ENCODE data around the gene SSR4.
A peak's percentile ranks its signal among the peaks of the same experiment; 100 is the strongest.

The SSR4 gene

GRCh38 chrX:153763298-153763932, 31.1 kb upstream of the SSR4 start:
- Histone ChIP-seq H2AFZ (ENCODE audit: low read depth) (no peak overlapping the region), H3K4me1 (ENCODE audit: low read depth, poor library complexity, severe bottlenecking) (no peaks in the 10 kb centered on the region)

GRCh38 chrX:153763989-153764755, 30.3 kb upstream of the SSR4 start, which contains the start of gene PLXNB3:
Gene PLXNB3 (plus strand): TSS chrX:153764249. CDS start chrX:153765536, 1,287 bp downstream.
- H3K27ac ChIP-seq, result no peak within 1 kb of the TSS
- no peak within 1 kb of the TSS for H3K9ac ChIP-seq
- H3K79me2 ChIP-seq (ENCODE audit: insufficient read depth, low read depth), result no peaks in the 10 kb centered on the region
- TF ChIP-seq, protein P1, sequence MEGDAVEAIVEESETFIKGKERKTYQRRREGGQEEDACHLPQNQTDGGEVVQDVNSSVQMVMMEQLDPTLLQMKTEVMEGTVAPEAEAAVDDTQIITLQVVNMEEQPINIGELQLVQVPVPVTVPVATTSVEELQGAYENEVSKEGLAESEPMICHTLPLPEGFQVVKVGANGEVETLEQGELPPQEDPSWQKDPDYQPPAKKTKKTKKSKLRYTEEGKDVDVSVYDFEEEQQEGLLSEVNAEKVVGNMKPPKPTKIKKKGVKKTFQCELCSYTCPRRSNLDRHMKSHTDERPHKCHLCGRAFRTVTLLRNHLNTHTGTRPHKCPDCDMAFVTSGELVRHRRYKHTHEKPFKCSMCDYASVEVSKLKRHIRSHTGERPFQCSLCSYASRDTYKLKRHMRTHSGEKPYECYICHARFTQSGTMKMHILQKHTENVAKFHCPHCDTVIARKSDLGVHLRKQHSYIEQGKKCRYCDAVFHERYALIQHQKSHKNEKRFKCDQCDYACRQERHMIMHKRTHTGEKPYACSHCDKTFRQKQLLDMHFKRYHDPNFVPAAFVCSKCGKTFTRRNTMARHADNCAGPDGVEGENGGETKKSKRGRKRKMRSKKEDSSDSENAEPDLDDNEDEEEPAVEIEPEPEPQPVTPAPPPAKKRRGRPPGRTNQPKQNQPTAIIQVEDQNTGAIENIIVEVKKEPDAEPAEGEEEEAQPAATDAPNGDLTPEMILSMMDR (conservative IDR thresholded peaks at IDR 0.05; ENCODE audit: low read depth, low read length), result peak; percentile 84
- H3K4me3 ChIP-seq (IDR thresholded peaks at IDR 0.05; ENCODE audit: insufficient read depth, low read depth, low read length), result no peak within 1 kb of the TSS
- no peak within 1 kb of the TSS; the same call in 1 of the 2 replicates for H3K4me2 ChIP-seq
- no peaks in the 10 kb centered on the region for H3K36me3 ChIP-seq (ENCODE audit: insufficient read depth)
- no peaks in the 10 kb centered on the region for H3K4me1 ChIP-seq (ENCODE audit: low read depth, poor library complexity, severe bottlenecking)
- H4K20me1 ChIP-seq (ENCODE audit: insufficient read depth), result no peaks in the 10 kb centered on the region
- H3K27me3 ChIP-seq (ENCODE audit: insufficient read depth, low read depth), result no peaks in the 10 kb centered on the region
- H2AFZ ChIP-seq (ENCODE audit: low read depth), result peak within 1 kb of the TSS; percentile 30; the same call in 1 of the 2 replicates

More at GRCh38 chrX:153763298-153763932, 31.1 kb upstream of the SSR4 start:
- H3K9ac ChIP-seq, result no peak overlapping the region
- TF ChIP-seq, protein P1 (conservative IDR thresholded peaks at IDR 0.05; ENCODE audit: low read depth, low read length), result no peak
- no peaks in the 10 kb centered on the region for H3K79me2 ChIP-seq (ENCODE audit: insufficient read depth, low read depth)
- no peak overlapping the region for H3K4me2 ChIP-seq
- no peaks in the 10 kb centered on the region for H3K36me3 ChIP-seq (ENCODE audit: insufficient read depth)
- no peaks in the 10 kb centered on the region for H3K27me3 ChIP-seq (ENCODE audit: insufficient read depth, low read depth)
- no peak overlapping the region for H3K27ac ChIP-seq
- no peaks in the 10 kb centered on the region for H4K20me1 ChIP-seq (ENCODE audit: insufficient read depth)
- H3K4me3 ChIP-seq (IDR thresholded peaks at IDR 0.05; ENCODE audit: insufficient read depth, low read depth, low read length), result no peak overlapping the region

DNA sequence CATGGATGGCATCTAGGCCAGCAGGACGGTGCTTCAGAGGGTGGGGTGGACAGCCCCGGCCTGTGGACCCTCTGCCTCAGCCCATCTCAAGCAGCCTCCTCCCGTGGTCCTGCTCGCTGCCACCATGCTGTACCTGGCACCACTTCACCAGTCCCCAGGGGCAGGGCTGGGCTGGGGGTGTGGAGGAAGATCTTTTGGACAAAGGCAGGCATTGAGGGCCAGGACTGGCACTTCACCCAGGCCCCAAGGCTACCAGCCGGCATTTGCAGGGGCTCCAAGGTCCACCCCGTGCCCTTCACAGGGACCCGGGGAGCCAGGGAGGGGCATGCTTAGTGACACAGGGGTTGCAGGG, 29.7 kb upstream of the SSR4 start:
- Histone ChIP-seq H3K4me1 (ENCODE audit: low read depth, poor library complexity, severe bottlenecking) (no peaks in the 10 kb centered on the region), H3K4me3 (IDR thresholded peaks at IDR 0.05; ENCODE audit: insufficient read depth, low read depth, low read length) (no peak overlapping the region), H3K79me2 (ENCODE audit: insufficient read depth, low read depth) (no peaks in the 10 kb centered on the region), H3K36me3 (ENCODE audit: insufficient read depth) (no peaks in the 10 kb centered on the region), H3K27ac (no peak overlapping the region), H3K27me3 (ENCODE audit: insufficient read depth, low read depth) (no peaks in the 10 kb centered on the region), H2AFZ (ENCODE audit: low read depth) (no peak overlapping the region), H4K20me1 (ENCODE audit: insufficient read depth) (no peaks in the 10 kb centered on the region), H3K9ac (no peak overlapping the region), H3K4me2 (no peak overlapping the region)
- TF ChIP-seq, protein P1 (conservative IDR thresholded peaks at IDR 0.05; ENCODE audit: low read depth, low read length), result no peak

DNA sequence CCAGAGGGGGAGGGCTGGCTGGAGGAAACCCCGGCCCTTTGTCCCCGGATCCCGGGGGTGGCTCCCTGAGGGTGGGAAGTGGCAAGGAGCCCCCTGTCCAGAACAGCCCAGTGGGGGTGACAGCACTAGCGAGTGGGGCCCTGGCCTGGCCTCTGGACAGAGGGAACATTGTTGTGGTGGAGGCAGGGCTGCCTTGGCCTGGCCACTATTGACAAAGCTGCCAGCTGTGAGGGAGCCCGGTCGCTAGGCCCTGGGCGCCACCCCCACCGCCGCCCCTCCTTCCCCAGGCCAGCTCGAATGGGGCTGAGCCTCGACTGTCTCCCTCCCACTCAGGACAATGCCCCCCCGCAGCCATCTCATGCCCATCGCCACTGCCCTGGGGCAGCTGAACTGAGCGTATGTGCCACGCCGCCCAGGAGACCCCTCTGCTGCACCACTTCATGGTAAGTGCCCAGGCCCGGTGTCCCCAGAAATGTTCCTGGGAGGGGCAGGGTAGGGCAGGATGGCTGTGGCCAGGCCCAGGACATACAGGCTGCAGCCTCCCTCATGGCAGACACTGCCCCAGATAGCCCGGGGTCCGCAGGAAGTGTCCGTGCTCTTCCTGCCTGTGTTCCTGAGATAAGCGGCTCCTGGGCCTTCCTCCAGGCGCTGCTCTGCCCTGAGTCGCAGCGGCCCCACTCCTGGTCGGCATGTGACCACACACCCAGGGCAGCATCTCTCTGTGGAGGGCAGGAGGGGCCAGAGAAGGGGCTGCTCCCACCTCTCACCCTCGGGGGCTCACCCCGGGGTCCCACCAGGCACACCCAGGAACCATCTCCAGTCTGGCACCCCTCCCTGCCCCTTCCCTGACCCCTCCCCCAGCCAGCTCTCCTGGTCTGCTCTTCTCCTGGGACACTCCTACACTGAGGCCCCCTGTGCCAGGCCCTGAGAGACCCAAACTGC, 29.1 kb upstream of the SSR4 start:
- Histone ChIP-seq H3K27me3 (ENCODE audit: insufficient read depth, low read depth) (no peaks in the 10 kb centered on the region; the same call in 1 of the 2 replicates), H3K27ac (no peak overlapping the region), H3K4me1 (ENCODE audit: low read depth, poor library complexity, severe bottlenecking) (no peaks in the 10 kb centered on the region), H4K20me1 (ENCODE audit: insufficient read depth) (no peaks in the 10 kb centered on the region), H3K4me2 (no peak overlapping the region), H3K79me2 (ENCODE audit: insufficient read depth, low read depth) (no peaks in the 10 kb centered on the region), H3K9ac (no peak overlapping the region), H2AFZ (ENCODE audit: low read depth) (no peak overlapping the region), H3K36me3 (ENCODE audit: insufficient read depth) (no peaks in the 10 kb centered on the region), H3K4me3 (IDR thresholded peaks at IDR 0.05; ENCODE audit: insufficient read depth, low read depth, low read length) (no peak overlapping the region)
- TF ChIP-seq, protein P1 (conservative IDR thresholded peaks at IDR 0.05; ENCODE audit: low read depth, low read length), result no peak
